ENCODE data around the gene BACE1-AS.

- TF ChIP-seq CTCF (IDR thresholded peaks at IDR 0.05) (no peak), POLR2A (IDR thresholded peaks at IDR 0.05) (no peak)
These were observed 42.8 kb downstream of the BACE1-AS start for GRCh38 chr11:117333917-117334316.

Measured in tibial nerve (tissue), 3 donors.